ENCODE data around the gene PPP2R5C. TPM values are rescaled to one million over a fixed set of nuclear protein-coding genes. Genes with fewer than 3 reads are reported as not detected.

Gene PPP2R5C
- total RNA-seq, 1 experiment from 2014 or later, result 93.0 TPM

GRCh38 chr14:101760138-101761011 lies 1.1 kb upstream of the PPP2R5C start:
- Histone ChIP-seq H3K23me2 (ENCODE audit: insufficient read length, low read depth, low read length, poor library complexity, severe bottlenecking) (peaks cover 8% of the 10 kb centered on the region), H2BK20ac (ENCODE audit: low read depth, low read length, poor library complexity, severe bottlenecking) (no peak overlapping the region), H4K91ac (ENCODE audit: insufficient read length, low read depth, low read length) (no peak overlapping the region), H3K79me2 (ENCODE audit: insufficient read depth, low read length) (no peaks in the 10 kb centered on the region), H2BK12ac (ENCODE audit: insufficient read length, low read depth, low read length) (no peak overlapping the region), H3K23ac (ENCODE audit: insufficient read length, low read depth, low read length) (no peak overlapping the region), H3T11ph (ENCODE audit: low read length) (no peak overlapping the region), H2AK5ac (ENCODE audit: insufficient read length, low read length) (no peak overlapping the region), H3K9me3 (ENCODE audit: control insufficient read depth, low read depth, low read length) (no peaks in the 10 kb centered on the region), H3K27me3 (ENCODE audit: insufficient read depth, low read length) (peaks cover 4% of the 10 kb centered on the region; the same call in 1 of the 2 replicates), H2BK5ac (ENCODE audit: insufficient read length, low read length) (no peak overlapping the region), H4K20me1 (ENCODE audit: control insufficient read depth, insufficient read depth, insufficient read length) (no peaks in the 10 kb centered on the region), H3K4me2 (ENCODE audit: insufficient read depth, insufficient read length, low read length) (peak overlapping the region; percentile 55), H3K4ac (ENCODE audit: low read depth, low read length) (no peak overlapping the region), H3K56ac (ENCODE audit: insufficient read length, low read depth, low read length) (no peak overlapping the region), H3K79me1 (ENCODE audit: insufficient read depth, low read depth, low read length, poor library complexity, severe bottlenecking) (no peaks in the 10 kb centered on the region), H3K27ac (ENCODE audit: insufficient read length, low read depth, low read length) (no peak overlapping the region), H3K4me1 (ENCODE audit: insufficient read depth, low read length) (no peaks in the 10 kb centered on the region), H4K8ac (replicated peaks; ENCODE audit: insufficient read length, low read depth, low read length) (no peak overlapping the region), H3K9ac (ENCODE audit: extremely low read depth, insufficient read length, low read length) (no peak overlapping the region), H2BK15ac (ENCODE audit: low read depth, low read length) (no peak overlapping the region), H3K14ac (ENCODE audit: insufficient read depth, low read length) (no peak overlapping the region), H2AFZ (ENCODE audit: low read length) (no peak overlapping the region), H4K5ac (ENCODE audit: insufficient read length, low read depth, low read length) (no peak overlapping the region), H3K18ac (ENCODE audit: insufficient read length, low read depth, low read length) (no peak overlapping the region), H2BK120ac (ENCODE audit: low read depth, low read length, poor library complexity, severe bottlenecking) (no peak overlapping the region)
- Mint-ChIP-seq H3K9me3 (no peaks in the 10 kb centered on the region), H3K4me1 (peaks cover 14 to 19% of the 10 kb centered on the region in 2 experiments), H3K27me3 (ENCODE audit: low read depth) (peaks cover 41% of the 10 kb centered on the region), H3K36me3 (ENCODE audit: insufficient read depth in 1 of 3, low read depth in 3 of 3) (peaks cover 0 to 8% (median 5%) of the 10 kb centered on the region in 3 experiments; a peak in 3 of 7 replicates), H3K27ac (no peak overlapping the region), H3K4me3 (peak overlapping the region; percentile 39 to 72; a peak in 4 of 5 replicates)
- no CpG with 5 or more reads among the region's 63 CpGs for WGBS (ENCODE audit: extremely low coverage, insufficient read length, low lambda C conversion rate)
- no peak for TF ChIP-seq CTCF (conservative IDR thresholded peaks at IDR 0.05)
- DNase-seq, result peak; percentile 99
